ENCODE results near the gene TMEM108. TPM values are rescaled to one million over a fixed set of nuclear protein-coding genes. Genes with fewer than 3 reads are reported as not detected.

The TMEM108 gene
- total RNA-seq, 2 donors from 2014 or later = 0.13 TPM; not detected in 1

- Mint-ChIP-seq H3K4me1 (no peaks in the 10 kb centered on the region), H3K27me3 (no peaks in the 10 kb centered on the region), H3K36me3 (ENCODE audit: low read depth) (no peaks in the 10 kb centered on the region), H3K9me3 (no peaks in the 10 kb centered on the region), H3K27ac (no peak overlapping the region), H3K4me3 (no peak overlapping the region)
- no peak for ATAC-seq (replicated peaks)
Measured at GRCh38 chr3:133394561-133395311, 356.5 kb downstream of the TMEM108 start.

GRCh38 chr3:133396906-133397305, 358.7 kb downstream of the TMEM108 start:
- Mint-ChIP-seq H3K4me3 (no peak overlapping the region), H3K36me3 (ENCODE audit: low read depth) (no peaks in the 10 kb centered on the region), H3K4me1 (no peaks in the 10 kb centered on the region), H3K9me3 (no peaks in the 10 kb centered on the region), H3K27me3 (no peaks in the 10 kb centered on the region), H3K27ac (no peak overlapping the region)
- ATAC-seq (replicated peaks) = no peak

- H3K27ac Mint-ChIP-seq = no peak within 1 kb of the TSS
- H3K4me3 Mint-ChIP-seq = no peak within 1 kb of the TSS
- H3K4me1 Mint-ChIP-seq = no peaks in the 10 kb centered on the region
- no peaks in the 10 kb centered on the region for H3K36me3 Mint-ChIP-seq (ENCODE audit: low read depth)
- no peaks in the 10 kb centered on the region for H3K9me3 Mint-ChIP-seq
- ATAC-seq (replicated peaks) = no peak
- peaks cover 3% of the 10 kb centered on the region for H3K27me3 Mint-ChIP-seq
Measured at GRCh38 chr3:133400006-133400515, 361.9 kb downstream of the TMEM108 start, which contains the start of gene BFSP2. BFSP2 (plus strand) TSS chr3:133400056; CDS start chr3:133400084, 28 bp downstream.

GRCh38 chr3:133401374-133402135, 363.4 kb downstream of the TMEM108 start:
- Mint-ChIP-seq H3K4me3 (no peak overlapping the region), H3K27me3 (peaks cover 5% of the 10 kb centered on the region), H3K36me3 (ENCODE audit: low read depth) (no peaks in the 10 kb centered on the region), H3K4me1 (no peaks in the 10 kb centered on the region), H3K9me3 (no peaks in the 10 kb centered on the region), H3K27ac (no peak overlapping the region)
- ATAC-seq (replicated peaks) = no peak

DNA sequence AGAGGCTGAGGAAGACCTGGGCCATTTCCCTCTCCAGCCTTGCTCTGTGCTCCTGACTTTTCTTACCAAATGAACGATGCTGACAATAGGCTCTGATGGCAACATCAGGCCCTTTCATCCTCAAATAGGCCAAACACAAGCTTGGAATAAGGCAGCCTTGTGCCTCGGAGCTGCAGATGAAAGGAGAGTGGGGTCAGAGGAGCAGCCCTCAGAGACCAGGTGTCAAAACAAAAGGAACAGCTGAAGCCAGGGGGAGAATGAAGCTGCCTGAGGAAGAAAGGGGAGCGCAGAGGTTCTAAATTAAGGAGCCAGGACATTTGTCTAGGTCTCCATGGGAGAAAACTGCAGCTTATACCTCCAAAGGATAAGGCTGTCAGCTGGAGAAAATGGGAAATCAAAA, 366.7 kb downstream of the TMEM108 start:
- Mint-ChIP-seq H3K27me3 (peaks cover 17% of the 10 kb centered on the region), H3K4me3 (no peak overlapping the region), H3K36me3 (ENCODE audit: low read depth) (no peaks in the 10 kb centered on the region), H3K27ac (no peak overlapping the region), H3K4me1 (no peaks in the 10 kb centered on the region), H3K9me3 (no peaks in the 10 kb centered on the region)
- ATAC-seq (replicated peaks) = no peak

DNA sequence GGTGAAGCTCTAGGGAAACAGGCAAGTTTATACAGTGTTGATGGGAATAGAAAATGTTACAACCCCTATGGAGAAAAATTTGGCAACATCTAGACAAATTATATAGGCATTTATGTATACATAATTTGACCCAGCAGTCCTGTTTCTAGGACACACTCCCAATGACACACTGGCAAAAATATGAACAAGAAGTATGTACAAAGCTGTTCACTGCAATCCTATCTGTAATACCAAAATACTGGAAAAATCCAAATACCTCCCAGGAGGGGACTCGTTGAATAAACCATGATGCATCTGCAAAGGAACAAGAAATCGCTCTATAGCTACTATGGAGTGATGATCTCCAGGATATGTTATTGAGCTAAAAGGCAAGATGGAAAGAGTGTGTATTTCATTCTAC, 370.2 kb downstream of the TMEM108 start:
- peaks cover 6% of the 10 kb centered on the region for H3K4me1 Mint-ChIP-seq
- H3K9me3 Mint-ChIP-seq = no peaks in the 10 kb centered on the region
- no peak for ATAC-seq (replicated peaks)
- H3K27ac Mint-ChIP-seq = no peak overlapping the region
- no peak overlapping the region for H3K4me3 Mint-ChIP-seq
- peaks cover 15% of the 10 kb centered on the region for H3K27me3 Mint-ChIP-seq
- H3K36me3 Mint-ChIP-seq (ENCODE audit: low read depth) = no peaks in the 10 kb centered on the region

GRCh38 chr3:133408961-133409360, 370.8 kb downstream of the TMEM108 start:
- no peaks in the 10 kb centered on the region for H3K36me3 Mint-ChIP-seq (ENCODE audit: low read depth)
- H3K27me3 Mint-ChIP-seq = peaks cover 15% of the 10 kb centered on the region
- no peaks in the 10 kb centered on the region for H3K9me3 Mint-ChIP-seq
- no peak overlapping the region for H3K27ac Mint-ChIP-seq
- no peak overlapping the region for H3K4me3 Mint-ChIP-seq
- ATAC-seq (replicated peaks) = no peak
- H3K4me1 Mint-ChIP-seq = peaks cover 6% of the 10 kb centered on the region

GRCh38 chr3:133410191-133410892, 372.2 kb downstream of the TMEM108 start:
- peaks cover 6% of the 10 kb centered on the region for H3K4me1 Mint-ChIP-seq
- peaks cover 15% of the 10 kb centered on the region for H3K27me3 Mint-ChIP-seq
- no peak for ATAC-seq (replicated peaks)
- H3K4me3 Mint-ChIP-seq = no peak overlapping the region
- no peaks in the 10 kb centered on the region for H3K9me3 Mint-ChIP-seq
- H3K27ac Mint-ChIP-seq = no peak overlapping the region
- no peaks in the 10 kb centered on the region for H3K36me3 Mint-ChIP-seq (ENCODE audit: low read depth)

DNA sequence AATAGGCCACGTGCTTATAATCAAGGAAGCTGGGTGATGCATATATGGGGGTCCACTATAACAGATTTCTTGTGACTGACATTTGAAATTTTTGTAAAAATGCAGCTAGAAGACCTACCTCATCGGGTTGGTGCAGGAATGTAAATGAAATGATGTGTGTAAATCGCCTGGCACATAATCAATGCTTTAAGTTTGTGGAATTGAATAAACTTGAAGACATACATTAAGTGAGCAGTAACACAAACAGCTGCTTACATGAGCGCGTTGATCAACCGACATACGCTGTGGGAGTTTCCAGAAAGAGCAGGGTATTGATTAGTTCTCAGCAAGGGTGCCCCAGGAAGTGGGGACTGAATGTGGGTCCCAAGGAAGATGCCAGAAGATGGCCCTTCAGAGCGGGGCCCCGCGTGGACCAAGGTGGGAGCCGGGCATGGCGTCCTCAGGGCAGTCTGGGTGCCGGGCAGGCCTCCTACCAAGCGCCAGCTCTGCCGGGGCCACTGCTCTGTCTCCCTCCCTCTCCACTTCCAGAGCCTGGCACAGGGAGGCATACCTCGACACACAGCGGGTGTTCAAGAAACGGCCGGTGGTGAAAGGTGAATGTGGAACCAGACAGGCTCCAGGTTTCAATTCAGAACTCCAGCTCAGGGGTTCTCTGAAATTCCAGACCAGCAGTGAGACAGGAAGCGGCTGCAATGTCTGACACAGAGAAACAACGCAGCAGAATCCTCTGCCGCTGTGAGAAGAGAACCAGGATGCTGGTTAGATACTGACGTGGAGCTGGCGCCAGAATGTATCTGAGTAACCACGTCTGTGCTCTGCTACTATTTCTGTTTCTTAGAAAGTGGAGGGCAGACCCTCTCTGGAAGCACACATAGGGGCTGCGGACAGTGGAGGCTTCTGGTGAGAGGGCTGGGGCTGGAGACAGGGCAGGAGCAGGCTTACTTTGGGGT, 374.3 kb downstream of the TMEM108 start:
- no peak for ATAC-seq (replicated peaks)
- H3K9me3 Mint-ChIP-seq = no peaks in the 10 kb centered on the region
- H3K4me3 Mint-ChIP-seq = no peak overlapping the region
- H3K36me3 Mint-ChIP-seq (ENCODE audit: low read depth) = no peaks in the 10 kb centered on the region
- no peak overlapping the region for H3K27ac Mint-ChIP-seq
- peaks cover 8% of the 10 kb centered on the region for H3K27me3 Mint-ChIP-seq
- peaks cover 6% of the 10 kb centered on the region for H3K4me1 Mint-ChIP-seq

DNA sequence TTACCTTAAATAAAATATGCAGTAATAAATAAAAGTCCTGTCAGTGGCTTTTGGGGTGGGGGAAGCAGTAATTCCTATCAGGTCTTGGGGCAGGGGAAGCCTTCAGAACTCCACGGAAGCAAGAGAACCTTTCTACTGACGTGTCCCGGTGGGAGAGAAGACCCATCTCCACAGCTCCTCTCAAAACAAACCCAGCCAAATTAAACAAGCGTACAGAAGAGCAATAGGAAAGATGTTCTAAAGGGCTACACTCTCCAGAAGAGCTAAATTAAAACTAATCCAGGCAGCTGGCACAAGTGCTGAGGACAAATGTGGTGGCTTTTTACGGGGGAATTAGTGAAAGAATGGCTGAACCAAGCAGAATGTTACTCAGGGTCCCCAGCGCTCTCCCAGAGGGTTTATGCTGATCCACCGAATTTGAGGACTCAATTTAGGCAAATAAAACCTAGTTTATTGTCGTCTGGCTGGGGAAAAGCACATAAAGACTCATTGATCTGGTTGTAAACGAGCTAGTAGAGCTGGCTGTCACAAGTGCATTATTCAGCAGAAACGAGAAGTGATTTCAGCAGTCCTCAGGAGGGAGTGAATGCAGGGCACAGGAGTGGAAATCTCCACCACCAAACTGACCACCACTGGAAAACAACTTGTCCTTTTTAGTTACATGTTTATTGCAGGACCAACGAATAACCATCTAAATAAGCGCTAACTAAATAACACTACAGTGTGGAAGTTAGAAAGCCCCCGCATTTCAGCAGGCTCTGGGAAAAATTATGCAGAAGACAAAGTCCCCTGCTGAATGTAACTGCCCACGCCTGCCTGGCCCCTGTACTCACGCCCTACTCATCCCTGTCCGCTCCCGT, 375.2 kb downstream of the TMEM108 start:
- no peak overlapping the region for H3K4me3 Mint-ChIP-seq
- H3K9me3 Mint-ChIP-seq = no peaks in the 10 kb centered on the region
- H3K36me3 Mint-ChIP-seq (ENCODE audit: low read depth) = no peaks in the 10 kb centered on the region
- H3K4me1 Mint-ChIP-seq = peaks cover 6% of the 10 kb centered on the region
- peaks cover 3% of the 10 kb centered on the region for H3K27me3 Mint-ChIP-seq
- no peak overlapping the region for H3K27ac Mint-ChIP-seq
- peak; percentile 21 for ATAC-seq (replicated peaks)

GRCh38 chr3:133414021-133414392, 375.8 kb downstream of the TMEM108 start:
- ATAC-seq (replicated peaks) = no peak
- Mint-ChIP-seq H3K4me1 (peaks cover 6% of the 10 kb centered on the region), H3K4me3 (no peak overlapping the region), H3K27me3 (no peaks in the 10 kb centered on the region), H3K27ac (no peak overlapping the region), H3K9me3 (no peaks in the 10 kb centered on the region), H3K36me3 (ENCODE audit: low read depth) (no peaks in the 10 kb centered on the region)

DNA sequence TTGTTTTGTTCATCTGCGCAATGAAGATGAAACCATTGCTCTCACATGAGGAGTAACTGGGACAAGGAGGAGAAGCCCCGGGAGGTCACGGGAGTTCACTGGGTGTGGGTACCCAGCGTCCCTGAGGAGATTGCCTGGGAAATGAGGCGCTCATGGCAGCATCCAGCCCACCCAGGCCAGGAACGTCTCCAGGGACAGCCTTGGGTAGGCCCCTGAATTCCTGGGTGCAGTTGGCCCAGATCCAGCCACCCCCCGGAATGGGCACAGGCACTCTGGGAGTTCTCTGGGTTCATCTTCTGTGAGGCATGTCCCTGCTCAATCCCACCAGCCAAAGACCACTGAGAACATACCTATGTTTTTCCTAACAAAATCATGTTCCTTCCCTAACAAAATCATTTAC, 380.2 kb downstream of the TMEM108 start:
- Mint-ChIP-seq H3K4me1 (peaks cover under 1% of the 10 kb centered on the region), H3K9me3 (no peaks in the 10 kb centered on the region), H3K27ac (peak overlapping the region; percentile 50), H3K36me3 (ENCODE audit: low read depth) (no peaks in the 10 kb centered on the region), H3K4me3 (no peak overlapping the region), H3K27me3 (no peaks in the 10 kb centered on the region)
- ATAC-seq (replicated peaks) = no peak
